ENCODE data around the gene SPON1.

- TF ChIP-seq CTCF (IDR thresholded peaks at IDR 0.05) (no peak), EP300 (IDR thresholded peaks at IDR 0.05) (no peak), POLR2AphosphoS5 (IDR thresholded peaks at IDR 0.05) (no peak), POLR2A (IDR thresholded peaks at IDR 0.05) (no peak)
These were observed 37.7 kb upstream of the SPON1 start for GRCh38 chr11:13924801-13925327.
